Stimulated activated CD4-positive, alpha-beta T cell treated with anti-CD3 and anti-CD28 coated beads, TNF-alpha, amount 100 ng/mL, for 48 hours (primary cell): ENCODE results near the gene RXFP2.

Experiments used
- DNase-seq, 3 donors: peaks; one replicate each; pipeline ENCODE4 v3.0.0-alpha.2; 2020; ENCODE audit warnings: low read depth in 3 of 3

The RXFP2 gene

GRCh38 chr13:31767175-31767900, 28.0 kb downstream of the RXFP2 start:
- DNase-seq, result no peak

GRCh38 chr13:31768351-31768750, 29.0 kb downstream of the RXFP2 start:
- DNase-seq, result no peak

- no peak for DNase-seq
Observed at GRCh38 chr13:31769575-31769974, 30.2 kb downstream of the RXFP2 start.

GRCh38 chr13:31772231-31772630, 32.9 kb downstream of the RXFP2 start:
- DNase-seq, result no peak

- no peak for DNase-seq
Observed at GRCh38 chr13:31773538-31773937, 34.2 kb downstream of the RXFP2 start.

GRCh38 chr13:31774186-31774750, 34.9 kb downstream of the RXFP2 start:
- no peak for DNase-seq

GRCh38 chr13:31775148-31775547, 35.8 kb downstream of the RXFP2 start:
- no peak for DNase-seq

GRCh38 chr13:31775686-31776085, 36.4 kb downstream of the RXFP2 start:
- no peak for DNase-seq

- DNase-seq, result no peak
Observed at GRCh38 chr13:31781064-31781463, 41.7 kb downstream of the RXFP2 start.

GRCh38 chr13:31786011-31786410, 46.7 kb downstream of the RXFP2 start:
- no peak for DNase-seq

GRCh38 chr13:31790992-31791391, 51.7 kb downstream of the RXFP2 start:
- DNase-seq, result no peak

GRCh38 chr13:31793246-31793645, 53.9 kb downstream of the RXFP2 start:
- no peak for DNase-seq

GRCh38 chr13:31794452-31794851, 55.1 kb downstream of the RXFP2 start:
- DNase-seq, result no peak

GRCh38 chr13:31797154-31797775, 57.9 kb downstream of the RXFP2 start:
- no peak for DNase-seq

GRCh38 chr13:31798189-31798588, 58.9 kb downstream of the RXFP2 start:
- no peak for DNase-seq

- no peak for DNase-seq
Observed at GRCh38 chr13:31801088-31801487, 61.8 kb downstream of the RXFP2 start.

GRCh38 chr13:31803311-31803710, 64.0 kb downstream of the RXFP2 start:
- no peak for DNase-seq

- no peak for DNase-seq
Observed at GRCh38 chr13:31805841-31806240, 66.5 kb downstream of the RXFP2 start.

- no peak for DNase-seq
Observed at GRCh38 chr13:31807090-31807541, 67.8 kb downstream of the RXFP2 start.

GRCh38 chr13:31814536-31814935, 75.2 kb downstream of the RXFP2 start:
- DNase-seq, result no peak

- DNase-seq, result no peak
Observed at GRCh38 chr13:31815361-31816144, 76.2 kb downstream of the RXFP2 start.

- DNase-seq, result no peak
Observed at GRCh38 chr13:31818236-31818635, 78.9 kb downstream of the RXFP2 start.
